Fibroblast of mammary gland (primary cell): ENCODE results near the gene ZKSCAN3.
A peak's percentile ranks its signal among the peaks of the same experiment; 100 is the strongest.
"Not testable (repeated sequence)": the region's sequence is repeated elsewhere in the genome, so short reads cannot be mapped to it uniquely, and the experiment has no call there.

Source experiments
- DNase-seq: peaks from one replicate; pipeline ENCODE4 v3.0.0-alpha.2; 2010; ENCODE audit warnings: low read depth
- H3K4me3 ChIP-seq: 2 replicates; pipeline ENCODE4 v1.5.1; 2011; ENCODE audit warnings: low read depth, mild to moderate bottlenecking, low read length, moderate library complexity; ENCODE audit not compliant: control insufficient read depth
- TF ChIP-seq, protein P1 (sequence below): conservative IDR thresholded peaks from 2 replicates; pipeline ENCODE4 v1.5.1; 2011; ENCODE audit warnings: low read depth, low read length, inconsistent platforms; ENCODE audit not compliant: control insufficient read depth, insufficient read depth

The ZKSCAN3 gene

DNA sequence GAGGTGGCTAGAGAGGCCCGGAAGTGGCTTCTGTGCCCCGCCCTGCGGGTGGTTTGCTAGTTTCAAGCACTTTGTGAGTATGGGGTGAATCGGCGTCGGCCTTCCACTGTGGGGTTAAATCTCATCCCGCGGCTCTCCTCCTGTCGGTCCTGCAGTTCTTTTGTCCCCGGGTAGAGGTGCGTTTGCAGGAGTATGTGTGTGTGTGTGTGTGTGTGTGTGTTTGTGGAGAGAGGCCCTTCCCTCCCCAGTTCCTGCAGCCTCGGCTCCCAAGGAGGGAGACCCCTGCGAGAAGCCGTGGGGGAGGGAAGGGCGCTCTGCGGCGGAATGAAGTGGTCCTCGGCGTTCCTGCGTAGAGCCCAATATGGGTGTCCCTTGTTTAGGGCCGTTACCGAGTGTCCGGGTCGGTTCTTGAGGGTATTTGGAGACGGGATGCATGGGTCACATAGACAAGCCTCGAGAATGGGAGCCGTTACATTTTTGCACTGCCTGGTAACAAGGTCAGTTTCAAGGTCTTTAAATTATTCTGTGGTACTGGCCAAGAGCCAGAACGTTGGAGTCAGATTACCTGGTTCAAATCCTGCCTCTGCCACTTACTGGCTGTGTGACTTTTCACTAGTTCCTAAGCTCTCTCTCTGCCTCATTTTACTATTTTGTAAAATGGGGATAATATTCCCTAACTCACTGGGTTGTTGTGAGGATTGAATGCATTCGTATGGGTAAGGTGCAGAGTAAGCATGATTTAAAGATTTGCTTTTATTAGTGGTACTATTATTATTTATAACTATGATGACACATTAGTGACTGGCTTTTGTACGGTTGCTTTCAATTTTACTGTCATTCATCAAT is at the start of gene ZKSCAN3:
Gene ZKSCAN3 (plus strand): TSS at position 56 of the 846 bp plus-strand sequence. CDS start 9,640 bp downstream, outside the sequence.
- TF ChIP-seq, protein P1, sequence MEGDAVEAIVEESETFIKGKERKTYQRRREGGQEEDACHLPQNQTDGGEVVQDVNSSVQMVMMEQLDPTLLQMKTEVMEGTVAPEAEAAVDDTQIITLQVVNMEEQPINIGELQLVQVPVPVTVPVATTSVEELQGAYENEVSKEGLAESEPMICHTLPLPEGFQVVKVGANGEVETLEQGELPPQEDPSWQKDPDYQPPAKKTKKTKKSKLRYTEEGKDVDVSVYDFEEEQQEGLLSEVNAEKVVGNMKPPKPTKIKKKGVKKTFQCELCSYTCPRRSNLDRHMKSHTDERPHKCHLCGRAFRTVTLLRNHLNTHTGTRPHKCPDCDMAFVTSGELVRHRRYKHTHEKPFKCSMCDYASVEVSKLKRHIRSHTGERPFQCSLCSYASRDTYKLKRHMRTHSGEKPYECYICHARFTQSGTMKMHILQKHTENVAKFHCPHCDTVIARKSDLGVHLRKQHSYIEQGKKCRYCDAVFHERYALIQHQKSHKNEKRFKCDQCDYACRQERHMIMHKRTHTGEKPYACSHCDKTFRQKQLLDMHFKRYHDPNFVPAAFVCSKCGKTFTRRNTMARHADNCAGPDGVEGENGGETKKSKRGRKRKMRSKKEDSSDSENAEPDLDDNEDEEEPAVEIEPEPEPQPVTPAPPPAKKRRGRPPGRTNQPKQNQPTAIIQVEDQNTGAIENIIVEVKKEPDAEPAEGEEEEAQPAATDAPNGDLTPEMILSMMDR: no peak
- peak within 1 kb of the TSS; percentile 84 for H3K4me3 ChIP-seq
- peak; percentile 72 for DNase-seq

DNA sequence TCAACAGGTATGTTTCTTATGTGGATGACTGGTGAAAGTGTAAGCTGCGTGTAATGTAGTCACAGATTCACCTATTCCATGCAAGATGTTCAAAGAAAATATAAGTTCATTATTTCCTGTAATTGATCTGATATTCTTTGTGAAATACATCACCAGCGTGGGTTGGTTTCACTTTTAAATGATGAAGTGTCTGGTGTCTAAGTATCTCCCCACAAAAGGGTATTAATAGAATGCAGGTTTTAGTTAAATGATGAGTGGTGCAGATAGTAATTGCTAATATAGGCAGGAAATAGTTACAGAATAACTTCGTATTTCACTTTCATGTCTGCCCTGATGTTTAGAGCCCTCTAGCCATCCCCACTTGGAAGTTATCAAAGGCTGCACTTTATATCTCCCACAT is 46.2 kb upstream of the ZKSCAN3 start:
- no peak overlapping the region for H3K4me3 ChIP-seq
- DNase-seq: no peak
- TF ChIP-seq, protein P1: no peak

DNA sequence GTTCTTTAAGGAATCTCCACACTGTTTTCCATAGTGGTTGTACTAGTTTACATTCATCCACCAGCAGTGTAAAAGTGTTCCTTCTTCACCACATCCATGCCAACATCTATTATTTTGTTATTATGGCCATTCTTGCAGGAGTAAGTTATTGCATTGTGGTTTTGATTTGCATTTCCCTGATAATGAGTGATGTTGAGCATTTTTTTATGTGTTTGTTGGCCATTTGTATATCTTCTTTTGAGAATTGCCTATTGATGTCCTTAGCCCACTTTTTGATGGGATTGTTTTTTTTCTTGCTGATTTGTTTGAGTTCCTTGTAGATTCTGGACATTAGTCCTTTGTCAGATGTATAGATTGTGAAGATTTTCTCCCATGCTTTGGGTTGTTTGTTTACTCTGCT is 43.4 kb upstream of the ZKSCAN3 start:
- not testable (repeated sequence) for H3K4me3 ChIP-seq, DNase-seq

DNA sequence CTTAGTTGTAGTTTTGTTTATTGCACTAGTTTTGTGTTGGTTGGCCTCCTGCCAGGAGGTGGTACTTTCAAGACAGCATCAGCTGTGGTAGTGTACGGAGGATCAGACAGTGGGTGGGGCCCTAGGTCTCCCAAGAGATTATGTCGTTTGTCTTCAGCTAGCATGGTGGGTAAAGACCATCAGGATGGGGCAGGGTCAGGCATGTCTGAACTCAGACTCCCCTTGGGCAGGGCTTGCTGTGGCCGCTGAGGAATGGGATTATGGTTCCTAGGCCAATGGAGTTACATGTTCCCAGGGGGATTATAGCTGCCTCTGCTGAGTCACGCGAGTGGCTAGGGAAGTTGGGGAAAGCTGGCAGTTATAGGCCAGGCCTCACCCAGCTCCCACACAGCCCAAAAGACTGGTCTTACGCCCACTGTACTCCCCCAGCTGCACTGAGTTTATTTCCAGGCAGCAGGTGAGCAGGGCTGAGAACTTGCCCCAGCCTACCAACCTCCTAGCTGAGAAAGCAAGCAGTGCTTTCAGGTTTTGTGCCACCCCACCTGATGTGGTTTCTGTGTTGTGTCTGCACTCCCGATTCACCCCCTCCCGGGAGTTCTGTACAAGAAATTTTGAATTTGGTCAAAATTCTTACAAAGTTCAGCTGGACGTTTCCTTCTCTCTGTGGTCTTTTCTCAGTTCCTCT is 38.5 kb upstream of the ZKSCAN3 start:
- DNase-seq: no peak
- no peak overlapping the region for H3K4me3 ChIP-seq
- TF ChIP-seq, protein P1: no peak

DNA sequence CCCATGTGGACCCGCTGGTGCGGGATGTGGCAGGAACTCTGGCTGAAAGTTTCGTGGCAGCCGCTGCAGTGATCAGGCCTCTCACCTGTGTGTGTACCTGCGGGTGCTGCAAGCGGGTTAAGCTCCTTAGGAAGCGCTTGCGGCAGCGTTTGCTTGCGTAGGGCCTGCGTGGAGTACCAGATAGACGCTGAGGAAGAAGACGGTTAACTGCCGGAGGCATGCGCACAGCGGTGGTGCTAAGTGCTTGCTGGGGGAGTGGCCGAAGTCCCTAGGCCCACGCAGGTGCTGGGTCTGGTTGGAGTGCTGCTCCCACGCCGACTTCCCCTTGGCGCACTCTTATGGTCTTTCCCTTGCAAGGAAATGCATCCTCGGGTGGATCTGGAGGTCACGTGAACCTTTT is 36.8 kb upstream of the ZKSCAN3 start:
- no peak overlapping the region for H3K4me3 ChIP-seq
- DNase-seq: no peak
- TF ChIP-seq, protein P1: no peak

DNA sequence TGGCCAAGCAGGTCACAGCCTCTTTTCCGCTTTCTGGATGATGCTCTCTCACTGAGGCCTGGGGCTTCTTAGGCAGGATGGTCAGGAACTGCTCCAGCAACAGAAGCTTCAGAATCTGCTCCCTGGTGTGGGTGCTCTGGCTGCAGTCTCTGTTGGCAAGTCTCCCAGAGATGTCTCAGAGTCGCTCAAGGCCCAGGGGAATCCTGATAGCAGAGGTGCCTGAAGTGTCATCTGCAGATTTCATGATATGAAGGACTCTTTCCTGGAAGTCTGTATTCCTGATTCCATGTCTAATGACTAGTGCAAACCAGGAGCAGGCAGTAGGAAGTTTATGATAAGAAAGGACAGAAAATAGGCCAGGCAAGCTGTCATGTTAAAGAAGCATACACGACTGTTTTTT is 34.1 kb upstream of the ZKSCAN3 start:
- TF ChIP-seq, protein P1: no peak
- H3K4me3 ChIP-seq: no peak overlapping the region
- DNase-seq: no peak

DNA sequence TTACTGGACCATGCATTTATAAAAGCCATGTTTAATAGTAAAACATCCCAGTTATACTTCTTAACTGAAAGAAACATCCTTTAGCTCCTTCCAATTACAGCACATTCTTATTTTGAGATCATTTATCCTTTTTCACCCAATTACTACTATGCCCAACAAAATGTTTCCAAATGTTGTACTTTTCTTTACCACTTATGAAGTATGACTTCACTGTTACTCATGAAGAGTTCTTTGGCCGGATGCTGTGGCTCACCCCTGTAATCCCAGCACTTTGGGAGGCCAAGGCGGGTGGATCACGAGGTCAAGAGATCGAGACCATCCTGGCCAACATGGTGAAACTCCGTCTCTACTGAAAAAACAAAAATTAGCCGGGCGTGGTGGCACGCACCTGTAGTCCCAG is 31.9 kb upstream of the ZKSCAN3 start:
- peak; percentile 61 for DNase-seq
- H3K4me3 ChIP-seq: not testable (repeated sequence)

DNA sequence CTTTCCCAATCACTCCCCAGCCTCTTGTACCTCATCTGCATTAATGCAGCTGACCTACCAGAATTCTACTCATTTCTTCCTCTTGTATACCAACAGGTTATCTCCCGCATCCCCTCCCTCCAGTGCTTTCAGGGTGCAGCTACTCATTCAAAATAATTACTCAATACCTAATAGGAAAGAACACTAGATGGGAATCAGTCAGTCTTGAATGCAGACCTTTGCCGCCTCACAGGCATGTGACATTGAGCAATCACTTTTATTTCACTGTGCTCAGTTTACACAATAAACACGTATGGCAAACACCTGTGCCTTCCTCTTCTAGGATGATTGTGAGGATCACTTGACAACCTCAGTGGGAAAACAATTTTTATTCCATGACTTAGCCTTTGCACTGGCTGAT is 27.1 kb upstream of the ZKSCAN3 start:
- TF ChIP-seq, protein P1: no peak
- H3K4me3 ChIP-seq: no peak overlapping the region
- no peak for DNase-seq
